H1 (cell line): Measurements from ENCODE around the gene SHPK. TPM values are rescaled to one million over a fixed set of nuclear protein-coding genes. Genes with fewer than 3 reads are reported as not detected.

Experiments used
- CTCF ChIA-PET: fragments of 300-600 bp; sonication (Branson Sonifier 250); formaldehyde crosslinking; loops from one replicate; lab custom pipeline; 2021; ENCODE audit not compliant: partially characterized antibody; lab: Charles Lee
- POLR2A ChIA-PET: fragments of 300-600 bp; sonication (Branson Sonifier 250); formaldehyde crosslinking; loops from one replicate; lab custom pipeline; 2021; ENCODE audit warnings: inconsistent platforms; ENCODE audit not compliant: partially characterized antibody; lab: Charles Lee
- DNase-seq, 2 experiments: peaks; one replicate each; pipeline versions ENCODE4 v3.0.0 to v3.0.0-alpha.2; 2010 to 2022; ENCODE audit warnings: low spot score in 2 of 2, low read depth in 1 of 2, mixed read lengths in 1 of 2
- FAIRE-seq: peaks from 2 replicates; lab custom pipeline; 2011; peaks lifted over from hg19 to GRCh38; lab: Jason Lieb, UNC
- H2AFZ ChIP-seq: 2 replicates; pipeline ENCODE4 v1.8.1; 2012; ENCODE audit warnings: low read length, inconsistent platforms
- H2AK5ac ChIP-seq: 2 replicates; pipeline ENCODE4 v1.6.1; 2013; ENCODE audit warnings: low read depth, low read length
- H2BK120ac ChIP-seq: replicated peaks from 2 replicates; pipeline ENCODE3; 2013; ENCODE audit warnings: low read depth, low read length, inconsistent platforms
- H2BK12ac ChIP-seq: 2 replicates; pipeline ENCODE4 v1.6.1; 2013; ENCODE audit warnings: low read depth, low read length
- H2BK15ac ChIP-seq: 2 replicates; pipeline ENCODE4 v1.6.1; 2013; ENCODE audit warnings: low read length
- H2BK20ac ChIP-seq: 2 replicates; pipeline ENCODE4 v1.6.1; 2013; ENCODE audit warnings: low read length
- H2BK5ac ChIP-seq: 2 replicates; pipeline ENCODE4 v1.6.1; 2013; ENCODE audit warnings: low read depth, low read length
- H3K14ac ChIP-seq: 2 replicates; pipeline ENCODE4 v1.6.1; 2013; ENCODE audit warnings: inconsistent platforms; ENCODE audit not compliant: insufficient read length
- H3K18ac ChIP-seq: 2 replicates; pipeline ENCODE4 v1.6.1; 2013; ENCODE audit warnings: low read length; ENCODE audit errors: extremely low read depth
- H3K23ac ChIP-seq: 2 replicates; pipeline ENCODE4 v1.6.1; 2013; ENCODE audit warnings: inconsistent platforms; ENCODE audit not compliant: insufficient read length
- H3K23me2 ChIP-seq: 2 replicates; pipeline ENCODE4 v1.6.1; 2013; ENCODE audit warnings: low read depth, low read length
- H3K27ac ChIP-seq: 2 replicates; pipeline ENCODE4 v1.6.1; 2011; ENCODE audit warnings: low read depth, low read length, inconsistent platforms
- H3K27me3 ChIP-seq, 4 experiments: replicated peaks in 1 of 4; 1 replicate in 1 of 4; 2 replicates in 3 of 4; pipeline versions ENCODE4 v1.6.1 to v1.8.1; 2011 to 2013; ENCODE audit warnings: low read length in 3 of 4, mild to moderate bottlenecking in 3 of 4, inconsistent platforms in 2 of 4, mixed read lengths in 2 of 4, moderate library complexity in 1 of 4; ENCODE audit not compliant: control insufficient read depth in 3 of 4, insufficient read depth in 3 of 4; ENCODE audit errors: extremely low read depth in 1 of 4
- H3K36me3 ChIP-seq, 4 experiments: 2 replicates each; pipeline versions ENCODE4 v1.6.1 to v1.8.1; 2011 to 2013; ENCODE audit warnings: mild to moderate bottlenecking in 4 of 4, low read length in 3 of 4, moderate library complexity in 2 of 4, control low read depth in 1 of 4, inconsistent platforms in 1 of 4; ENCODE audit not compliant: insufficient read depth in 4 of 4, control insufficient read depth in 2 of 4
- H3K4ac ChIP-seq: replicated peaks from 2 replicates; pipeline ENCODE3; 2013; ENCODE audit warnings: low read length, low read depth, mixed read lengths, inconsistent platforms; ENCODE audit not compliant: insufficient read length
- H3K4me1 ChIP-seq, 4 experiments: replicated peaks in 1 of 4; 1 replicate in 1 of 4; 2 replicates in 3 of 4; pipeline versions ENCODE4 v1.6.1 to v1.8.1; 2011 to 2013; ENCODE audit warnings: low read length in 3 of 4, inconsistent platforms in 2 of 4, mixed read lengths in 1 of 4; ENCODE audit not compliant: insufficient read depth in 4 of 4, control insufficient read depth in 3 of 4
- H3K4me2 ChIP-seq, 2 experiments: 2 replicates each; pipeline versions ENCODE4 v1.6.1 to v1.8.1; 2011 to 2013; ENCODE audit warnings: low read depth in 2 of 2, low read length in 2 of 2, control low read depth in 1 of 2, inconsistent platforms in 1 of 2, mild to moderate bottlenecking in 1 of 2; ENCODE audit not compliant: insufficient read depth in 1 of 2
- H3K4me3 ChIP-seq, 4 experiments: fragments of 200-600, 300-600 bp in 1 of 4; sonication (generic), shearing (Covaris generic), sonication (Bioruptor Twin) in 1 of 4; 2 replicates each; pipeline versions ENCODE4 v1.5.1 to v1.8.1; 2011 to 2016; ENCODE audit warnings: low read length in 4 of 4, low read depth in 3 of 4, control low read depth in 2 of 4, inconsistent platforms in 2 of 4, mild to moderate bottlenecking in 2 of 4, mixed read lengths in 1 of 4, moderate library complexity in 1 of 4; ENCODE audit not compliant: insufficient read depth in 2 of 4; ENCODE audit errors: extremely low read depth in 1 of 4
- H3K56ac ChIP-seq: replicated peaks from 2 replicates; pipeline ENCODE3; 2013; ENCODE audit warnings: low read depth, mild to moderate bottlenecking, mixed read lengths, low read length, inconsistent platforms; ENCODE audit not compliant: insufficient read length
- H3K79me1 ChIP-seq: 2 replicates; pipeline ENCODE4 v1.6.1; 2013; ENCODE audit warnings: low read depth, low read length, control low read depth
- H3K79me2 ChIP-seq, 2 experiments: 2 replicates each; pipeline versions ENCODE4 v1.6.1 to v1.8.1; 2012 to 2013; ENCODE audit warnings: low read length in 2 of 2, mild to moderate bottlenecking in 2 of 2, inconsistent platforms in 1 of 2; ENCODE audit not compliant: insufficient read depth in 2 of 2, control insufficient read depth in 1 of 2
- H3K9ac ChIP-seq, 4 experiments: replicated peaks in 1 of 4; 1 replicate in 1 of 4; 2 replicates in 3 of 4; pipeline versions ENCODE4 v1.6.1 to v1.8.1; 2011 to 2013; ENCODE audit warnings: low read depth in 3 of 4, low read length in 3 of 4, control low read depth in 2 of 4, mild to moderate bottlenecking in 2 of 4, moderate library complexity in 2 of 4, inconsistent platforms in 1 of 4; ENCODE audit errors: extremely low read depth in 1 of 4
- H3K9me3 ChIP-seq, 2 experiments: 2 replicates each; pipeline versions ENCODE4 v1.6.1 to v1.8.1; 2012 to 2013; ENCODE audit warnings: mild to moderate bottlenecking in 2 of 2, moderate library complexity in 2 of 2, control low read depth in 1 of 2, inconsistent platforms in 1 of 2, low read depth in 1 of 2, low read length in 1 of 2, mixed read lengths in 1 of 2; ENCODE audit not compliant: insufficient read depth in 2 of 2
- H4K20me1 ChIP-seq, 2 experiments: replicated peaks in 1 of 2; 2 replicates each; pipeline versions ENCODE3 to v1.8.1; 2011 to 2013; ENCODE audit warnings: inconsistent platforms in 2 of 2, low read length in 2 of 2, mild to moderate bottlenecking in 1 of 2; ENCODE audit not compliant: insufficient read depth in 2 of 2, control insufficient read depth in 1 of 2
- H4K5ac ChIP-seq: 2 replicates; pipeline ENCODE4 v1.6.1; 2013; ENCODE audit warnings: low read length, low read depth, mixed read lengths, inconsistent platforms; ENCODE audit not compliant: insufficient read length
- H4K8ac ChIP-seq: 2 replicates; pipeline ENCODE4 v1.8.0; 2013; ENCODE audit warnings: mild to moderate bottlenecking, moderate library complexity, low read length, inconsistent platforms; ENCODE audit not compliant: insufficient read depth; ENCODE audit errors: extremely low read depth
- H4K91ac ChIP-seq: replicated peaks from 2 replicates; pipeline ENCODE3; 2013; ENCODE audit warnings: low read length, mixed read lengths, inconsistent platforms; ENCODE audit not compliant: insufficient read length
- BACH1 ChIP-seq: IDR thresholded peaks from 2 replicates; pipeline ENCODE4 v1.6.1; 2012; ENCODE audit warnings: low read length, improper control_type of control experiment
- TAF1 ChIP-seq: IDR thresholded peaks from 2 replicates; pipeline ENCODE4 v1.6.1; 2011; ENCODE audit warnings: mild to moderate bottlenecking, low read depth, low read length
- TAF7 ChIP-seq: optimal IDR thresholded peaks from 2 replicates; pipeline ENCODE3; 2011; ENCODE audit warnings: low read depth, mild to moderate bottlenecking, inconsistent platforms, low read length, moderate library complexity, borderline replicate concordance
- WGBS, 2 experiments: shearing (Covaris generic) in 1 of 2; methylation state at CpG; one replicate each; pipeline versions ENCODE4 v1.1.6 to v1.1.7; 2013 to 2015; ENCODE audit warnings: low lambda C conversion rate in 2 of 2, mixed read lengths in 2 of 2, inconsistent platforms in 1 of 2, low coverage in 1 of 2, missing lambda C conversion rate in 1 of 2; ENCODE audit not compliant: insufficient replicate concordance in 2 of 2, insufficient coverage in 1 of 2, insufficient read length in 1 of 2; ENCODE audit errors: extremely low coverage in 1 of 2, missing lambda C conversion rate in 1 of 2; 5-methylcytosine and 5-hydroxymethylcytosine counted together
- polyA plus RNA-seq, 7 experiments: library from polyadenylated mRNA; depleted of rRNA in 3 of 7; stranded (reverse) in 5 of 7; unstranded in 2 of 7; fragments of >200 nt in 5 of 7; fragments of 200-250 nt in 2 of 7; gene quantifications; 1 replicate in 5 of 7; 2 replicates in 1 of 7; 4 replicates in 1 of 7; pipeline versions ENCODE4 v1.2.1 to v1.2.3, GENCODE V29; 2011 to 2013; ENCODE audit warnings: missing spikeins in 2 of 7, mixed read lengths in 2 of 7
- total RNA-seq: library from RNA; stranded (reverse); fragmentation: NEBNext Ultra II Directional; extraction: Animal tissue kit (Norgen Biotek cat#: 25700); gene quantifications from 2 replicates; pipeline ENCODE4 v1.2.1, GENCODE V29; 2021

The SHPK gene
- total and polyA plus RNA-seq, 2 of the 8 experiments (the other 6 are each of a cell fraction or from before 2014, with no cell fraction given): 28.6 to 36.7 TPM

DNA sequence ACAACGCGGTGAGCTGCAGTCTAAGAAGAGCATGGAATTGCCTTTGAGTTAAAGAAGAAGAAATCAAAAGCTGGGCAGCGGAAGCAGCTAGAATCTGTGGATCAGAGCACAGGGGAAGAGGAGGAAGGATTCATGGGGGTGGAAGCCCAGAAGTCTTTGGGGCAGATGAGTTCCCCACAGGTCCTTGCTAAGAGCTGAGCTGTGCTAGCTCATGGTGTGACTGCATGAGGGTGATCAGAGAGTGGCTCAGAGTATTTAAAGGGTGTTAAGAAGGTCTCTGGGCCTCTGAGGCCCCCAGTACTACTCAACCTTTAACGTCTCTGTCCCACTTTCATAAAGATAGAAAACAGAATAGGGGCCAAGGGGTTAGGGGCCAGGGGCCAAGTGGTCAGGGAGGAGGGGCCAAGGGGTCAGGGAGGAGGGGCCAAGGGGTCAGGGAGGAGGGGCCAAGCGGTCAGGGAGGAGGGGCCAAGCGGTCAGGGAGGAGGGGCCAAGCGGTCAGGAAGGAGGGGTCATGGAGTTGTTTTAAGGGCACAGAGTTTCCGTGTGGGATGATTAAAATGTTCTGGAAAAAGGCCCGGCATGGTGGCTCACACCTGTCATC, 66.4 kb downstream of the SHPK start:
- no peak overlapping the region for H4K91ac ChIP-seq
- no peak overlapping the region for H3K18ac ChIP-seq
- no peaks in the 10 kb centered on the region for H3K79me2 ChIP-seq
- FAIRE-seq: no peak
- no peak overlapping the region for H2BK12ac ChIP-seq
- H3K9me3 ChIP-seq: no peaks in the 10 kb centered on the region
- no peak overlapping the region for H3K14ac ChIP-seq
- H2BK5ac ChIP-seq: no peak overlapping the region
- H3K4me1 ChIP-seq: no peaks in the 10 kb centered on the region
- H3K27me3 ChIP-seq: no peaks in the 10 kb centered on the region
- H3K36me3 ChIP-seq: peaks cover 0 to 9% (median 1%) of the 10 kb centered on the region in 4 experiments; a peak in 3 of 8 replicates
- 92% methylated on average over 5 of the region's 9 CpGs; no CpG with 5 or more reads in 1 of the 2 experiments for WGBS, 2 experiments
- no peaks in the 10 kb centered on the region for H3K79me1 ChIP-seq
- H2BK20ac ChIP-seq: no peak overlapping the region
- H3K4ac ChIP-seq: no peak overlapping the region
- no peak overlapping the region for H3K4me2 ChIP-seq
- H3K4me3 ChIP-seq: no peak overlapping the region
- no peak overlapping the region for H3K27ac ChIP-seq
- ChIA-PET CTCF (no interaction called here), POLR2A (interaction anchor here (0.6 kb wide), 1 partner anchor 686 kb away, joined by 3 read pairs; no protein-coding TSS in a partner anchor)
- no peak overlapping the region for H3K56ac ChIP-seq
- no peak overlapping the region for H4K8ac ChIP-seq
- TF ChIP-seq TAF1 (no peak), TAF7 (no peak), BACH1 (no peak)
- no peak overlapping the region for H2AFZ ChIP-seq
- no peak overlapping the region for H4K5ac ChIP-seq
- H2BK120ac ChIP-seq: no peak overlapping the region
- no peak overlapping the region for H2BK15ac ChIP-seq
- H3K9ac ChIP-seq: no peak overlapping the region
- peaks cover 0 to 1% of the 10 kb centered on the region in 2 experiments for H4K20me1 ChIP-seq
- no peak overlapping the region for H3K23ac ChIP-seq
- H2AK5ac ChIP-seq: no peak overlapping the region
- no peak for DNase-seq
- H3K23me2 ChIP-seq: no peaks in the 10 kb centered on the region
